COLO829 (cell line): ENCODE measurements around the gene IGF1R.
A peak's percentile ranks its signal among the peaks of the same experiment; 100 is the strongest.

Source experiments
- DNase-seq: peaks from one replicate; pipeline ENCODE4 v3.0.0; 2012; ENCODE audit warnings: low spot score

IGF1R gene

DNA sequence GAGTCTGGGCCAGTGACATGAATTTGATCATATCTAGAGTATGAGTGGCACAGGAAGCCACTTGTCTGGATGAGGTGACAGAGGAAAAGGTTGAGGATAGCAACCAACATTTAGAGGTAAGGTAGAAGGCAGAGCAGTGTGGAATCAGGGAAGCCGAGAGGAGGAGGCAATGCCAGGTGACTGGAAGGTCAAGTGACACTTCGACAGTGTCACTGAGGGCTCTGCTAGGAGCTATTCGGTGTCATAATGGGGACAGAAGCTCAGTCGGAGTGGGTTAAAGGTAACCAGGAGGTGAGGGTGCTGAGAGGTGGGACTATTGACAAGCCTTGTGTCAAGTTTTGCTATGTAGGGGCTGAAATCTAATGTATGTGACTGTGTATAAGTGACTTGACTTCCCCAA, 56.7 kb downstream of the IGF1R start:
- DNase-seq, result no peak

DNA sequence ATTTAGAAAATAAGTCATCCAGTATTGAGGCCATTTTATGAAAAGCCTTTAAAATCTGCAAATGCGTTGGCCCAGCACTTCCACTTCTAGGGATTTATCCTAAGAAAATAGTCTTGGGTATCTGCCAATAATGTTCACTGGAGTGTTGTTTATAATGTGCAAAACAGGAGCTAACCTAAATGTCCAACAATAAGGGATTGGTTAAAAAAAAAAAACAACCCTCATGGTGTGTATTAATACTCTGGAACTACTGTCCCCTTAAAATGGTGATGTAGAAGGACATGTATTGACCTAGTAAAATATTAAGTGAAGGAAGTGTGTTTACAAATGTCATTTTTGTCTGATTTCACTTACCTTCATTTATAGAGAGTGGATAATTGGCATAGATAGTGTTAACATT, 58.0 kb downstream of the IGF1R start:
- no peak for DNase-seq

DNA sequence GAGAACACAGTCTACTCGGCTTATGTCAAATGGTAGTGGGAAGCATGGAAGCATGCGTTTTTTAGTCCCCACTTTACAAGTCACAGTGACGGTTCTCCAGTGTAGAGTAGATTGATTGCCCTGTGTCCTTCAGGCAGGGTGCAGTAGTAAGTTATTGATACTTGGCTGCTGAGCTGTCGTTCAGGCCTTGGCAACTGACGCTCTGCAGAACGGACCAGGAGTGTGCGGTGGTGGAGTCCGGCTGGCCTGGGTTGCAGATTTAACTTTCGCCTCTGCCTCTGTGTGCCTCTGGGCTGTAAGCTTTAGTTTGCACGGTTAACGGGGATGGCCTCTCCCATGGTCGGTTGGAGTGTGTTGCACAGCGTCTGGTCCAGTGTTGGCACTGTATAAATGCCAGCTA, 58.6 kb downstream of the IGF1R start:
- DNase-seq, result no peak

DNA sequence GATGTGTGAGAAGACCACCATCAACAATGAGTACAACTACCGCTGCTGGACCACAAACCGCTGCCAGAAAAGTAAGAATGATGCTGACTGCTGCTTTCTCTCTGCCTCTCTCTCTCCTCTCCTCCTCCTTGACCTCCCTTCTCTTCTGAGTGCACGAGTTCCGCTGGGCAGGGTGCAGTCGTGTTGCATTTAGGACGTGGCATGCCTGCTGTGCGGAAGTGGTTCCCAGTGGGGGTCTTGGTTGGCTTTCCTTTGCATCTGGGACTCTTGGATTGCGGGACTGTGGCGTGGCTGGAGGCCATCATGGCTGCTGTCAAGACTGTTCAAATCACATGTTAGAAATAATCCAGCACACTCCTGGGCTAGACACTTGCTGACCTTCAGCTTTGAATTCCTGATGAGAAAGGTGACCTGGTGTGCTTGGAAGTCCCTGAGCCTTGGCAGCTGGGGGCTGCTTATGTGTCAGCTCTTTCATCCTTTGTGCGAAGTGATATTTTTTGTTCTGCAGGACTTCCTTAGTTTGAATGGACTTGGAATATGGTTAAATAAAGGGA, 59.8 kb downstream of the IGF1R start:
- no peak for DNase-seq

DNA sequence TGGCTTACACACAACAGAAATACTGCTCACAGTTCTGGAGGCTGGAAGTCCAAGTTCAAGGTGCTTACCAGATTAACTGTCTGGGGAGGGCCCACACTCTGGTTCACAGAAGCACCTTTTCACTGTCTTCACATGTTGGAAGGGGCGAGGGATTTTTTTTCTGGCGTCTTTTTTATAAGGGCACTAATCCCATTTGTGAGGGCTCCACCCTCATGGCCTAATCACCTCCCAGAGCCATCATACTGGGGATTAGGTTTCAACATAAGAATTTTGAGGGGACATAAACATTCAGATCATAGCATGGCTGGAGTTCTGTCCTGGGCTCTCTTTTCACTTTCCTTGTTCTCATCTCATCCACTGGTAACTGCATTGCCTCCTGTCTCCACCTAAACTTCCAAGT, 63.5 kb downstream of the IGF1R start:
- DNase-seq, result no peak

DNA sequence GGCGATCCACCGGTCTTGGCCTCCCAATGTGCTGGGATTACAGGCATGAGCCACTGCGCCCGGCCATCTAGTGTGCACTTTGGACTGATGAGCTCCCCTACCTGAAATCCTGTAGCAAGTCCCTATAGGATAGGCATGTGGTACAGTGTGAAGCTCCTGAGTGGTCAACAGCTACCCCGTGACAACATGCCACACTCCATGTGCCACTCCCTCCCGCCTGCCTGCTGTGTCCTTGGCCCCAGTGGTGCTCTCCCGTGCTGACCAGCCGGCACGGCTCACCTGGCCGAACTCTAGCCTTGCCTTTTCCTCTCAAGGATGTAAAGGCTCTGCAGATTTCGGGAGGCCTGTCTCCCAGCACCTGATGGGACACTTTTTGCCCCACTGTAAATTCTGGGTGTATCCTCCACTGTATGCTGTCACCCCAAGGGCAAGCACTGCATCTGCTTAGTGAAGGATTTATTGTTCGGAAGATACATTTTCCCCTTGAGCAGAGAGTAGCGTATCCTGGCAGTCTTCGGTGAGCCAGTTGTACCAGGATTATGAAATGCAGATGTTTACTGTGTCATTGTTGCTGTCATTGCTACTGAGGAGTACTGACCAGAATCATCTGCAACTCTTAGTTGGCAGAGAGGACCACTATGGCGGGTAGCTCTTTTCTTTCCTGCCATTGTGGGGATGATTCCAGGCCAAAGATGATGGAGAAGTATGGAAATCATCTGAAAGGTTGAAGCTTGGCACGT, 64.7 kb downstream of the IGF1R start:
- DNase-seq, result no peak

DNA sequence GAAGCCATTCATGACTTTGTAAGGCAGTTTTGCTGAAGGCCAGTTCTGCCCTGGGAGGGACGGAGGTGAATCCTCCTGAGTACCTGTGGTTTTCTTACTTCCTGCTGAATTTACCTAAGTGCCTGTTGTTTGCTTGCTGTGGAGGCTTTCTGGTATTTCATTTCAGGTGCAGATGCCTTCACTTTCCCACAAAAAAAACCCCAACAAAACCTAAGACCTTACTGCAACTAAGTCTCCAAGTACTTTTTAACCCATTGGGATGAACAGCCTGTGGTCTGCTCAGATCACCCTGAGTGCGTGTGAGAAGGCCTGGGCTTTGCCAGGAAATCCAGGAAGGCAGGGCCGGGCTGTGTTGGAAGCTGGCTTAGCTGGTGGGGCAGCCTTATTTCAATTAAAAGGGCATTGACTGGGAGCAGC, 65.3 kb downstream of the IGF1R start:
- DNase-seq, result no peak

DNA sequence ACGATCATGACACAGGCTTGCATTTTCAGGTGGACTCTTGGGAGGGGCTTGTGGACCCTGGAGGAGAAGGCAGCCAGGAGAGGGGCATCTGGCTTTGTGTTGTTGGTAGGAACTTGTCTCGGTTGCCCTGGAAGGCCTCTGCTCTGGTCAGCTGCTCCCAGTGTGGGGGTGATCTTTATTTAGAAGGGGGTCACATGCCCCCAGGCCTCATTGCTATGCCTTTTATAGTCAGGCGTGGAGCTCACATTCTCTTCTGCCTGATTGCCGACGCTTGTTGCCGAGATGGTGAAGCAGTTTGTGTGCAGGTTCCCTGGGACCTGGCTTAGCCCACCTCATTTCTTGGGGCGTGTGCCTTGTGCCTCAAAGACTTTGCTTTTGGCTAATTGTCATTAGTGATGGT, 66.6 kb downstream of the IGF1R start:
- no peak for DNase-seq

DNA sequence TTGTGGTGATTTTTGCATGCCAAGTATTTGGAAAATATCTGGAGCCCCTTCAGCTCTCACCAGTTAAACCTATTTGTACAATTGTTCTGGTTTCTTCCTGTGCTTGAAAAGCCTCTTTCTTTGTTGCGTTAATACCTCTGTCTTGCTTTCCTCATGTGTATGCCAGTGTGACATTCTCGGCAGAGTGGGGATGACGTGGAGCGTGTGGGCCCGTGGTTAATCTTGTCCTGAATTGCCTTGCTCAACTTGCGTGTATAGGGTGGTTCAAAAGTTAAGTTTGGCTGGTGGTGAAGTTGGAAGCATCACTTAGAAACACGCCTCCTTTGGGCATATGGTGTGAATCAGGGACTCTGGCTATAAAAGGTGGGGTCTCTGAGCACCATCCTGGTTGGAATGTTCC, 67.1 kb downstream of the IGF1R start:
- no peak for DNase-seq

DNA sequence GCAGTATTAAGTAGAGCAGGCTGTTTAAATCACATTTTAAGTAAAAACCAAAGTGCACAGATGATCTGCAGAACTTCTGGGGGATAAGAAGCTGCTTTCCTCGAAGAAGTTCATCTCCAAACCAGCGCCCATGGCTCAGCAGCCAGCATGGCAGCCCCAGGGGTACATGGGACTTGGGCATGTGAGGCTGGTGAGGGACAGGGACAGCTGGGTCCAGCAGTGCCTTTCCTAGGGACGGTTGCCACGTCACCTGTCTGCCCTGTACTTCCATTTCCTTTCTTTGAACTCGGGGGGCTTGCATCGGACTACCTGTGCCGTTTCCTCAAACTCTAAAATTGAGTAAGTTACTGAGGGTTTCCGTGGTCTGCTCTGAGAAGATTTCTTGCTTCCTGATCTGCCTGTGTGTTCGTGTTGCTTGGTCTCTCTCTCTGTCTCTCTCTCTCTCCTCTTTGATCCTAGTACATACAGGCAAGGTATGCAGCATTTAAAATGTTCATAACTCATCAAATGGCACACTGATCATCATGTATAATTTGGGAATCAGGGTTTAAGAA, 67.6 kb downstream of the IGF1R start:
- DNase-seq, result no peak

DNA sequence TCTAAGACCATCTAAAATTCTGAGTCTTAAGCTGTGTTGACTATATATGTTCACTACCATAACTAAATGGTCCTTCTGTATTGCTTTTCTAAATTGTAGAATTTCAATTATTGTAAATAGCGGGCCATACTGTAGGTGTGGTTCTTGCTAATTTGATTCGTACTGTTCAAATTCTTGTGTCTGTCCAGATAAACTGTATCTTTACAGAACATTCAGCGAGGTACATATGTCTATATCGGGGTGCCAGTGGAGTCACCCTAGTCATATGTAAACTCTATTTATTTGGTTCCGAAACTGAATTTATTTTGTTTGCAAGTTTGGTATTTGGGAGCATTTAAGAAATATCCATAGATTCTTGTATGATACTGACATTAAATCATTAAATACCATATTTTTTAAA, 69.0 kb downstream of the IGF1R start:
- DNase-seq, result no peak

DNA sequence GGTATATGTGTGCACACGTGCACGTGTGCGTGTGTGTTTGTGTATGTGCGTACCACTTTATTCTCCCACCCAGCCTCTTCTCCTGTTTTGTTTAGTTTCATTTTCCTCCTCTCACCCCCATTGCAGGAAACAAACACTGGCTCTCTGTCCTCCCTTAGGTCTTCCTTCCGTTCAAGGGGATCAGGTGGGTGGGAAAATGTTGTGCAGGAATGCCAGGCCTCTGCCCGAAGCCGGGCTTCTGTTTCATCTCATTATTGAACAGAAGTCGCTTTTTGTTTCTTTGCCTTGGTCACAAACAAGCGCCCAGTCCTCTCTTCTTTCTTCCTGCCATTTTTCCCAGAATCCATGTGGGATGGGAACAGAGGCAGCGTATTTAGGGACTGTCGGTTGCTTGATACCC, 69.6 kb downstream of the IGF1R start:
- peak; percentile 87 for DNase-seq

DNA sequence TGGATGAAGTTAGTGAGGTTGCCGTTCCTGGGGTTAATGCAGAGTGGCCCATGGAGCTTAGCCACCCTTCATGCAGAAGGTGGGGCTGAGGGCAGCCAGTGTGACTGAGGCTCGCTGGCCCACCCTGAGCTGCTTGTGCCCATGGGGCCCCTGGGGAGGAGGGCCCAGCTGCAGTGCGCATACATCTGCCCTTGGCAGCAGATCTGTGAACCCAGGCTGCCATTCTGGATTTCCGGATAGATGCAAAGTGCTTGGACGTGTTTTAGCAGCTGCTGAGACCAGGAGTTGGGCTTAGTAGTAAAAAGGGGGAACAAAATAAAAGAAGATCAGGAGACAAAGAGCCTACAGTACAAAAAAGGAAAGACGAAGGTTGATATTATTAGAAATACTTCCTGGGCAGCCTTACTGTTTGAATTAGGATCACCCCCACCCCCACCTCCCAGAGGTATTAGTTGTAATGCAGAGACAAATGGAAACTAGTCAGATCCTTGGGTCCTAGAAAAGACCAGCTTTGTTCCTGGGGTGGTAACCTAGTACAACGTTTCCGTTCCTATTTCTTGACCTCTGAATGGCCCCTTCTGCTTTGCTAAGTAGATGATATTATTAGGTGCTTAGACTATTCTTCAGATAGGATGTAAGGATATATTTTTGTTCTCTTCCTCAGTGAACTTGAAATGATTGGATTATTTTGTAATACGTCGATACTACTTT, 70.2 kb downstream of the IGF1R start:
- peak; percentile 84 for DNase-seq

DNA sequence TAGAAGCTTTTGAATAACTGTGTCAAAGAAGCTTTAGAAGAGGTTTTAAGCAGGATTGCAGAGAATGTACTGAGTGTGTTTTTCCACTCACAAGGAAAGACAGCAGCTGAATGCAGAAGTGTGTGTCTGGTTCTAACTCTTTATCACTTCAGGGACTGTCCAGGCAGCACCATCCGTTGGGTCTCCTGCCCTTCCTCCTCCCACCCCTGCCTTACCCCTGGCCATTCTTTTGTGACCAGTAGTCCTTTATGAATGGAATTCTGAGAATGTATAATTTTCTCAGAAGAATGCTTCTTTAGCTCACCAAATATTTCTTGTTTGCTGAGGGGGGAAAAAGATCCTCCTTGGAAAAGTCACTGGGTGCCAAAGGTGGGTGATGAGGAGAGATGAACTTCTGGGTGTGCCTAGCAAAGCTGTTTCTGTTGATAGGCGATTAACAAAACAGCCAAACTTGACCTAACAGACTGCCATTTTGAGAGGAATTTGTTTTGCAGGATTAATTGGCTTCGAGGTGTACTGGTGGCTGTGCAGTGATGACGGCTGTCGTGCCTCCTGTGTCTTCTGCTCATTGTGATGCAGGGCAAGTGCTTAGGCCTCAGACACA, 70.9 kb downstream of the IGF1R start:
- DNase-seq, result peak; percentile 48

DNA sequence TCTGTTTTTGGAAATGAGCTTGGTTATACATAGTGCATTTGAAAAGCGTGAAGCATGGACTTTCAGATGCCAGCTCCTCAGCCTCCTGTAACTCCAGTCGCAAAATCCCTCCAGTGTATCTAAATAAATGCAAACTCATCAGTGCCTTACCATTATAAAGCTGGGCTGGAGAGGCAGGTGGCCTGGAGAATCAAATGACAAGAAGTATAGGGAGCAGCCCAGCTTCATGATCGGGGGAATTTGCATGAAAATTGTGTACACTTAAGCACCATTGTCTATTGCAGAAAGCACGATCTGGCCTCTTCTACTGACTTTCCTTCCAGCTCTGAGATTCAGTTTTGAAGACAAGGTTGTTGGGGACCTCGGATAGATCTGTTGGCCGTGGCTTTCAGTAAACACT, 71.7 kb downstream of the IGF1R start:
- DNase-seq, result no peak

DNA sequence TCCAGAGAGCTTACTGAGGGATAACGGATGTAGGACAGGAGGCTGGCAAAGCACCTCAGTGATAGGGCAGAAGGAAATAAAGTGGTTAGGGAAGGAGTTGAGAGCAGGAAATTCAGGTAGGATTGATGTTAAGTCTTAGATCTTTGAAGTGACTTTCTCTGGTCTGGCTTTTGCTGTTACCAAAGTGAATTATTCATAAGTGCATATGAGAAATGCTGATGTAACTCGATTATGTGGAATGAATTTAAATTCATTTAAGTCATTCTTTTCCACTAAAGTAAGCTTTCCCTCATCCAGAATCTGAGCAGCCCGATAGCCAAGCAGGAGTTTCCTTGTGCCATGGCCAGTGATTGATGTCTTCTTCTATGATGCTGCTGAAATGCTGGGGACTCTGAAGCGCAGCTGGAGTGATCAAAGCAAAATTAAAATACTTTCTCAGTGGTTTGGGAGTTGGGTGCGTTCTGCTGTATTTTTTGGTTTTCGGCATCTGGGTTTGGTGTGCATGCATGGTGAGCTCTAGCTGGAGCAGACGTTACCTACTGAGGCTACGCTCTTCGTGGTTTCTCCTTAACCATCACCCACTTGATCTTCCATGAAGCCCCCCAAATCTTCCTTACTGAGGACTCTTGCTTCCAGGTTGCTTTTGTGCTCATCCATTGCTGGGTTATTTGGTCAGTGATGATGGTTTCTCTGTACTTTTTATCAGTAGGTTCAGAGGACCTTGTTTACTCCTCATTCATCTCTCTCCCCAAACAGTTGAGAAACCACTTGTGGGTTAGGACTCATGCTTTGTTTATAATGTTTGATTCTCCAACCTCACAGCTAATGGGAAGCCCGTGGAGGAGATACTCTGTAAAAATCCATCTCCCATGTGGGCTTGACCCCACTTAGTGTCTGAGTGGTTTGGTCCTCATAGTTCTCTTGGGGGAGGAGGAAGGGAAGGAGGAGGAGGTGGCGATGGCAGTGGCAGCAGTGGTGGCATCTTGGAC, 72.5 kb downstream of the IGF1R start:
- DNase-seq, result no peak

DNA sequence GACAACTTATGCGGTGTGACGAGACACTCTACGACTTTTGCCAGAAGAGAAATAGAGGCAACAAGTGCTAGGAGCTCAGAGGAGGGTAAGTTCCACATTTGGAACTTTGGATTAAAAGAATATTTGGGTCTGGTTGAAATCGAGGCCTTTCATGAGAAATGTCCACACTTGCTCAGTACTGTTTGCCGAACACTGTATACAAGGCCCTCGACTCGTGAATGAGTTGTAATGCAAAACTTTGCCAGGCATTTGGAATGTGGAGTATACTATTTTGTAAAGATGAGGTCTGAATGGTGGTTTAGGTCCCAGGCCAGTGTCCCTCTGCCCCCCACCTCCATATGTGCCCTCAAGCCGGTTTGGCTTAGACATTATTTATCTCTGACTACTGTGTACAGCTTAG, 73.9 kb downstream of the IGF1R start:
- no peak for DNase-seq

DNA sequence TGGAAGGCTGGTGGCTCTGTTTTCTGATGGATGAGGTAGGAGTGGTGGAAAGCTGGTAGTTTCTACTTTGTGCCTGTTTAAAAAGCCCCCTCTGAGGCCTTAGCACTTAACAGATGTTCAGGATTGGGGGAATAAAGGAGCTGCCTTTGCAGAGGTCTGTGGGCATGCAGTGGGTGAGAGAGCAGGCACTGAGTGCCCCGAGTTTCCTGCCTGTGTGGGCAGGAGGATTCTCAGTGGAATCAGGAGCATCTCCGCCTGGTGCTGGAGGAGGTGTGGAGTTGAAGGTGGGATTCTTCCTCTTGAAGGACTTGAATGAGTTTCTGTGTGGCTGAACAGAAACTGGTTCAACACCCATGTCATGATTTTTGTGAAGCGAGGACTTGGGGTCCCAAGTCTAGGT, 74.3 kb downstream of the IGF1R start:
- DNase-seq, result no peak

DNA sequence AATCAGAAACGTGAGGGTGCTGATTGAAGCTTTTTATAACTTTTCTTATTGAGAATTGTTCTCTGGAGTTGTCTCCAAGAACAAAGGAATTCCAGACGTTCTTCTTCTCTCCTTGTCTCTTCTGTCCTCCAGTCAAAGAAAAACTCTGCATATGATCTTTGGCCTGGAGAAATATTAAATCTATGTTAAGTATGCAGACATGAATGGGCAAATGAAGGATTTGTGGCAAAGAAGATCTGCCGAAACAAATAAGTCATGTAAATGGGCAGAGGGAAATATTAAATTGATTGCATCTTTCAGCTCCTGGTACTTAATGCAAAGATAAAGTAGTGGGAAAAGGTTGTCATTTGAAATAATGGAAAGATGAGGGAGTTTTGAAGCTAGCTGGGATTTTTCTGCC, 74.9 kb downstream of the IGF1R start:
- DNase-seq, result no peak

DNA sequence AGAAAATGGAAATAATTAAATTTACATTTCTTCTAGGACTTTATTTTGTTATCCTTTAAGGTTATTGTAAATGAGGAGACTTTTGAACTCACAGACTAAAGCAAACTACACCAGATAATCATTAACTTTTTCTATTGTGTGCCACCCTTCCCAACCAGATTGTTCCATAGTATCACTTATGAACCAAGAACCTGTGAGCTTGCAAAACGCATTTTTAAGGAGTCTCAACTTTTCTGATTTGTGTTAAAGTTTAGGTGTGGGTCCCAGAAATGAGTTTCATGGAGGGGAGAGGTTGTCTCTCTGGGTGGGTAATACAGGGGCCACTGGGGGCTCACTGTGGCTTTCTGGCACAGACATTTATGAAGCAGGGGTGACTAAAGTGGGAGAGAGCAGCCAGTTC, 75.7 kb downstream of the IGF1R start:
- no peak for DNase-seq

DNA sequence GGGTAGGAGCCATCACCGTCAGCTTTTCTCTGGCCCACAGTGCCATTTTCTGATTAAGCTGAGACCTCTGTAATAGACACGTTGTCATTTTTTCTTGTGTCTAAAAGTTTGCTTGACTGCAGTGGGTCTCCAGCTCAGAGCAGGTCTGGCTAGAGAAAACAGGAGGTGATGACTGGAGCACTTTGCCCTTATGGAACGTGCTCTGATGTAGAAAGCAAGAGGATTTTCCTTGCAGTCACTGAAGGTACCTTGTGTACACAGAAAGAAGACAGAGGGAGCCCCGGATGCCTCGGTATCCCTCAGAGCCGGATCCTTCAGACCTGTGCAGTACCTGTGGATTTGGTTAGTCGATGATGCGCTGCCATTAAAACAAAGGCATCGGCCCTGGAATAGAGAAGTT, 76.2 kb downstream of the IGF1R start:
- no peak for DNase-seq

DNA sequence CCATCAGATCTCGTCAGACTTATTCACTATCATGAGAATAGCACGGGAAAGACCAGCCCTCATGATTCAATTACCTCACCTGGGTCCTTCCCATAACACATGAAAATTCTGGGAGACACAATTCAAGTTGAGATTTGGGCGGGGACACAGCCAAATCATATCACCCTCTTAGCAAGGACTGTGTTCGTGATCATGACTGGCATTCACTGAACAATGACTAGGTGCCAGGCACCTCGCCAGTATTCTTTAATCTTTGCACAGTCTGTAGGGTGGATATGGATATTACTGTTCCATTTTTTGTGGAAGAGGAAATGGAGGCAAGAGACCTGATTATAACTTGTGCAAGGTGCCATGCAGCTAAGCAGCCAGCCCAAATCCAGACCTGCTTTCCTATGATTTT, 77.5 kb downstream of the IGF1R start:
- DNase-seq, result no peak
